UCSD-AML1 (cell line): ENCODE measurements around the gene KDM7A.
"Not testable (repeated sequence)": the region's sequence is repeated elsewhere in the genome, so short reads cannot be mapped to it uniquely, and the experiment has no call there.

ENCODE experiments used
- DNase-seq: peaks from one replicate; lab custom pipeline; 2025; ENCODE audit not compliant: unreplicated experiment; lab: John Stamatoyannopoulos, UW

The KDM7A gene

GRCh38 chr7:140202942-140203341 is 26.2 kb upstream of the KDM7A start:
- DNase-seq = not testable (repeated sequence)

GRCh38 chr7:140201393-140201792 is 24.6 kb upstream of the KDM7A start:
- DNase-seq = no peak

- no peak for DNase-seq
Observed at GRCh38 chr7:140200061-140200989, 23.5 kb upstream of the KDM7A start.

GRCh38 chr7:140197938-140198337 is 21.2 kb upstream of the KDM7A start:
- no peak for DNase-seq

- no peak for DNase-seq
Observed at GRCh38 chr7:140197218-140197890, 20.6 kb upstream of the KDM7A start.

- no peak for DNase-seq
Observed at GRCh38 chr7:140196361-140197217, 19.8 kb upstream of the KDM7A start.

GRCh38 chr7:140195859-140196258 is 19.1 kb upstream of the KDM7A start:
- no peak for DNase-seq

- no peak for DNase-seq
Observed at GRCh38 chr7:140192620-140193019, 15.8 kb upstream of the KDM7A start.

- no peak for DNase-seq
Observed at GRCh38 chr7:140192176-140192575, 15.4 kb upstream of the KDM7A start.

- DNase-seq = no peak
Observed at GRCh38 chr7:140190588-140190987, 13.8 kb upstream of the KDM7A start.

GRCh38 chr7:140189917-140190316 is 13.1 kb upstream of the KDM7A start:
- no peak for DNase-seq

GRCh38 chr7:140182917-140183316 is 6.1 kb upstream of the KDM7A start:
- no peak for DNase-seq

- DNase-seq = no peak
Observed at GRCh38 chr7:140179339-140179738, 2.6 kb upstream of the KDM7A start.

- DNase-seq = no peak
Observed at GRCh38 chr7:140176122-140176701, 571 bp downstream of the KDM7A start.

GRCh38 chr7:140175221-140176121 is 1.3 kb downstream of the KDM7A start:
- DNase-seq = peak; percentile 49

- no peak for DNase-seq
Observed at GRCh38 chr7:140174217-140174616, 2.6 kb downstream of the KDM7A start.

- no peak for DNase-seq
Observed at GRCh38 chr7:140170375-140170774, 6.4 kb downstream of the KDM7A start.

- DNase-seq = no peak
Observed at GRCh38 chr7:140168816-140169215, 8.0 kb downstream of the KDM7A start.

- no peak for DNase-seq
Observed at GRCh38 chr7:140165422-140165821, 11.4 kb downstream of the KDM7A start.

GRCh38 chr7:140162081-140162480 is 14.7 kb downstream of the KDM7A start:
- DNase-seq = not testable (repeated sequence)
